ENCODE results near the gene CIDEC. TPM values are rescaled to one million over a fixed set of nuclear protein-coding genes. Genes with fewer than 3 reads are reported as not detected.
"Not testable (repeated sequence)": the region's sequence is repeated elsewhere in the genome, so short reads cannot be mapped to it uniquely, and the experiment has no call there.

The CIDEC gene
- total RNA-seq, 1 experiment from 2014 or later: not detected

GRCh38 chr3:9859530-9860025 lies 20.5 kb downstream of the CIDEC start:
- no peak for DNase-seq (ENCODE audit: low read depth)
- in situ Hi-C loops (cut with HindIII; ENCODE audit: low pct_unique_long_range_greater_than_20kb, low sequenced_read_pairs): no loop called here

GRCh38 chr3:9855594-9855993 lies 24.5 kb downstream of the CIDEC start:
- DNase-seq (ENCODE audit: low read depth): no peak
- in situ Hi-C loops (cut with HindIII; ENCODE audit: low pct_unique_long_range_greater_than_20kb, low sequenced_read_pairs): no loop called here

- DNase-seq (ENCODE audit: low read depth); in situ Hi-C loops (cut with HindIII; ENCODE audit: low pct_unique_long_range_greater_than_20kb, low sequenced_read_pairs): not testable (repeated sequence)
These were observed 25.6 kb downstream of the CIDEC start for GRCh38 chr3:9854291-9854940.

GRCh38 chr3:9852528-9852927 lies 27.5 kb downstream of the CIDEC start:
- in situ Hi-C loops (cut with HindIII; ENCODE audit: low pct_unique_long_range_greater_than_20kb, low sequenced_read_pairs): no loop called here
- DNase-seq (ENCODE audit: low read depth): no peak

- DNase-seq (ENCODE audit: low read depth); in situ Hi-C loops (cut with HindIII; ENCODE audit: low pct_unique_long_range_greater_than_20kb, low sequenced_read_pairs): not testable (repeated sequence)
These were observed 28.1 kb downstream of the CIDEC start for GRCh38 chr3:9851926-9852325.

- in situ Hi-C loops (cut with HindIII; ENCODE audit: low pct_unique_long_range_greater_than_20kb, low sequenced_read_pairs); DNase-seq (ENCODE audit: low read depth): not testable (repeated sequence)
These were observed 28.7 kb downstream of the CIDEC start for GRCh38 chr3:9851383-9851782.

- in situ Hi-C loops (cut with HindIII; ENCODE audit: low pct_unique_long_range_greater_than_20kb, low sequenced_read_pairs): not testable (repeated sequence)
- DNase-seq (ENCODE audit: low read depth): peak; percentile 22
These were observed 31.2 kb downstream of the CIDEC start for GRCh38 chr3:9848860-9849259.

- in situ Hi-C loops (cut with HindIII; ENCODE audit: low pct_unique_long_range_greater_than_20kb, low sequenced_read_pairs); DNase-seq (ENCODE audit: low read depth): not testable (repeated sequence)
These were observed 32.2 kb downstream of the CIDEC start for GRCh38 chr3:9847870-9848269.

- in situ Hi-C loops (cut with HindIII; ENCODE audit: low pct_unique_long_range_greater_than_20kb, low sequenced_read_pairs): no loop called here
These were observed 33.0 kb downstream of the CIDEC start for GRCh38 chr3:9846931-9847488.

GRCh38 chr3:9846231-9846630 lies 33.8 kb downstream of the CIDEC start:
- no peak for DNase-seq (ENCODE audit: low read depth)
- in situ Hi-C loops (cut with HindIII; ENCODE audit: low pct_unique_long_range_greater_than_20kb, low sequenced_read_pairs): no loop called here

More at GRCh38 chr3:9846931-9847488, 33.0 kb downstream of the CIDEC start:
- no peak for DNase-seq (ENCODE audit: low read depth)

GRCh38 chr3:9843715-9844438 lies 36.2 kb downstream of the CIDEC start, which contains the start of gene RPUSD3:
TSS of gene RPUSD3 (minus strand) at chr3:9844008. CDS start at chr3:9843990, 18 bp downstream.
- peak; percentile 86 for DNase-seq (ENCODE audit: low read depth)
- in situ Hi-C loops (cut with HindIII; ENCODE audit: low pct_unique_long_range_greater_than_20kb, low sequenced_read_pairs): no loop called here

- in situ Hi-C loops (cut with HindIII; ENCODE audit: low pct_unique_long_range_greater_than_20kb, low sequenced_read_pairs): no loop called here
- DNase-seq (ENCODE audit: low read depth): no peak
These were observed 39.0 kb downstream of the CIDEC start for GRCh38 chr3:9841015-9841414.

- no peak for DNase-seq (ENCODE audit: low read depth)
- in situ Hi-C loops (cut with HindIII; ENCODE audit: low pct_unique_long_range_greater_than_20kb, low sequenced_read_pairs): no loop called here
These were observed 41.2 kb downstream of the CIDEC start for GRCh38 chr3:9838856-9839255.

- no peak for DNase-seq (ENCODE audit: low read depth)
- in situ Hi-C loops (cut with HindIII; ENCODE audit: low pct_unique_long_range_greater_than_20kb, low sequenced_read_pairs): no loop called here
These were observed 42.1 kb downstream of the CIDEC start for GRCh38 chr3:9837701-9838582.

GRCh38 chr3:9834520-9835380 lies 45.3 kb downstream of the CIDEC start:
- in situ Hi-C loops (cut with HindIII; ENCODE audit: low pct_unique_long_range_greater_than_20kb, low sequenced_read_pairs): no loop called here
- no peak for DNase-seq (ENCODE audit: low read depth)

GRCh38 chr3:9833078-9833477 lies 47.0 kb downstream of the CIDEC start:
- in situ Hi-C loops (cut with HindIII; ENCODE audit: low pct_unique_long_range_greater_than_20kb, low sequenced_read_pairs): no loop called here
- no peak for DNase-seq (ENCODE audit: low read depth)

- no peak for DNase-seq (ENCODE audit: low read depth)
- in situ Hi-C loops (cut with HindIII; ENCODE audit: low pct_unique_long_range_greater_than_20kb, low sequenced_read_pairs): no loop called here
These were observed 48.8 kb downstream of the CIDEC start for GRCh38 chr3:9831253-9831652.
